Left lung (tissue), 10 donors: ENCODE results near the gene MFNG. TPM values are rescaled to one million over a fixed set of nuclear protein-coding genes. Genes with fewer than 3 reads are reported as not detected.
A peak's percentile ranks its signal among the peaks of the same experiment; 100 is the strongest.
"Not testable (repeated sequence)": the region's sequence is repeated elsewhere in the genome, so short reads cannot be mapped to it uniquely, and the experiment has no call there.

Experiments used
- ATAC-seq: fragments of 200-7000 bp; cut with Tn5 transposase; one replicate; pipeline ENCODE4 v1.9.1; 2020; ENCODE audit warnings: moderate library complexity
- DNase-seq, 4 donors: peaks; one replicate each; pipeline ENCODE4 v3.0.0-alpha.2; 2013 to 2020
- H3K27ac ChIP-seq, 2 donors: fragments of 200-600 bp; sonication (generic) in 1 of 2; one replicate each; pipeline versions ENCODE4 v1.5.0 to v1.8.0; 2020 to 2021
- H3K27me3 ChIP-seq, 2 donors: fragments of 200-600 bp; sonication (generic) in 1 of 2; one replicate each; pipeline versions ENCODE4 v1.5.0 to v1.8.0; 2020 to 2021
- H3K36me3 ChIP-seq, 2 donors: fragments of 200-600 bp; sonication (generic) in 1 of 2; one replicate each; pipeline versions ENCODE4 v1.5.0 to v1.8.0; 2020 to 2021
- H3K4me1 ChIP-seq, 2 donors: fragments of 200-600 bp; one replicate each; pipeline ENCODE4 v1.8.0; 2021
- H3K4me3 ChIP-seq, 2 donors: fragments of 200-600 bp; sonication (generic) in 1 of 2; one replicate each; pipeline versions ENCODE4 v1.5.0 to v1.8.0; 2020 to 2021; ENCODE audit warnings: mild to moderate bottlenecking in 1 of 2
- H3K9me3 ChIP-seq, 2 donors: fragments of 200-600 bp; sonication (generic) in 1 of 2; one replicate each; pipeline versions ENCODE4 v1.5.0 to v1.8.0; 2020 to 2021
- intact Hi-C, 2 donors: fragments of 100-400 bp; cut with DNase I; formaldehyde crosslinking; loops; one replicate each; pipeline versions ENCODE4 v1.11.2 to v1.14.2; 2022
- polyA plus RNA-seq, 6 donors: library from polyadenylated mRNA; unstranded; fragments of 120-200 nt; gene quantifications; one replicate each; pipeline ENCODE4 v1.2.1, GENCODE V29; 2013; ENCODE audit not compliant: insufficient read length in 6 of 6
- total RNA-seq, 2 donors: library from RNA; stranded (reverse); fragmentation: NEBNext Ultra II Directional; extraction: Animal tissue kit (Norgen Biotek cat#: 25700); gene quantifications; one replicate each; pipeline ENCODE4 v1.2.1, GENCODE V29; 2021
- TF ChIP-seq, protein P1 (sequence below), 2 donors: fragments of 200-600 bp; sonication (generic) in 1 of 2; IDR thresholded peaks; one replicate each; pipeline versions ENCODE4 v1.5.0 to v1.8.0; 2021; ENCODE audit warnings: antibody characterized with exemption in 2 of 2
- donor health status: DM: no; HTN: yes; CAD: no.
- donor health status: DM: no; HTN: no; CAD: no.

MFNG gene
- total and polyA plus RNA-seq, 8 donors = 17.7 to 46.4 (median 22.3) TPM

GRCh38 chr22:37473437-37473946, 12.7 kb downstream of the MFNG start:
- DNase-seq (peak in 1 of 4 donors; percentile 41), ATAC-seq (no peak)
- Histone ChIP-seq H3K4me3 (no peak overlapping the region), H3K9me3 (no peaks in the 10 kb centered on the region), H3K36me3 (peaks cover 0 to 77% of the 10 kb centered on the region in 2 donors), H3K27me3 (peaks cover 0 to 5% of the 10 kb centered on the region in 2 donors), H3K4me1 (no peaks in the 10 kb centered on the region), H3K27ac (no peak overlapping the region)
- TF ChIP-seq, protein P1, sequence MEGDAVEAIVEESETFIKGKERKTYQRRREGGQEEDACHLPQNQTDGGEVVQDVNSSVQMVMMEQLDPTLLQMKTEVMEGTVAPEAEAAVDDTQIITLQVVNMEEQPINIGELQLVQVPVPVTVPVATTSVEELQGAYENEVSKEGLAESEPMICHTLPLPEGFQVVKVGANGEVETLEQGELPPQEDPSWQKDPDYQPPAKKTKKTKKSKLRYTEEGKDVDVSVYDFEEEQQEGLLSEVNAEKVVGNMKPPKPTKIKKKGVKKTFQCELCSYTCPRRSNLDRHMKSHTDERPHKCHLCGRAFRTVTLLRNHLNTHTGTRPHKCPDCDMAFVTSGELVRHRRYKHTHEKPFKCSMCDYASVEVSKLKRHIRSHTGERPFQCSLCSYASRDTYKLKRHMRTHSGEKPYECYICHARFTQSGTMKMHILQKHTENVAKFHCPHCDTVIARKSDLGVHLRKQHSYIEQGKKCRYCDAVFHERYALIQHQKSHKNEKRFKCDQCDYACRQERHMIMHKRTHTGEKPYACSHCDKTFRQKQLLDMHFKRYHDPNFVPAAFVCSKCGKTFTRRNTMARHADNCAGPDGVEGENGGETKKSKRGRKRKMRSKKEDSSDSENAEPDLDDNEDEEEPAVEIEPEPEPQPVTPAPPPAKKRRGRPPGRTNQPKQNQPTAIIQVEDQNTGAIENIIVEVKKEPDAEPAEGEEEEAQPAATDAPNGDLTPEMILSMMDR (IDR thresholded peaks at IDR 0.05) = no peak
- intact Hi-C loops = no loop called here

DNA sequence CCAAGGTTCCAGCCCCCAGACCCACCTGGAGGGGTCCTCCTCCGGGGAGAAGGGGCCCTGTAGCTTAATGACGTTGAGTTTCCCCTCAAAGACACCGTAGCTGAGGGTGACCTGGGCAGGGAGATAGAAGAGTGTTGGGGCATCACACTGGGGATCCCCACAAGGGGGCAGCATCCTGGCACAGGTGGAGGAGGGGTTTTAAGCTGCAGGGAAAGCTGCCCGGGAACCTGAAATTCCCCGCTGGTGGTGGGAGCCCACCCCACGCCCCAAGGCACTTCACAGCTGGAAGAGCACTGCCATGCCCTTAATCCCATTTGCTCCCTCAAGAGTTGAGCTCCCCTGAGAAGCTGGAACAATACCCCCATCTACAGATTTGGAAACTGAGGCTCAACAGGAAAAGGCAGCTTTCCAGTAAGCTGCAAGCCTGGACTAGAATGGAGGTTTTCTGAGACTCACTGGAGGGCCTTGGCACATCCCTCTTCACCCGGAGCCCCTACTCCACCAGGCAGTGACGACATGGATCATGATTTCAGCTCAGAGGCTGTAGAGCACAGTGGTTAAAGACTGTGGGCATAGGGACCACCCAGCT, 13.7 kb downstream of the MFNG start:
- intact Hi-C loops = no loop called here
- Histone ChIP-seq H3K36me3 (peaks cover 0 to 70% of the 10 kb centered on the region in 2 donors), H3K4me1 (no peaks in the 10 kb centered on the region), H3K27me3 (peaks cover 0 to 5% of the 10 kb centered on the region in 2 donors), H3K9me3 (no peaks in the 10 kb centered on the region), H3K27ac (no peak overlapping the region), H3K4me3 (no peak overlapping the region)
- DNase-seq = peak in 1 of 4 donors; percentile 74
- peak; percentile 68 for ATAC-seq
- TF ChIP-seq, protein P1 (IDR thresholded peaks at IDR 0.05) = peak; percentile 43 to 47

- peak in 1 of 4 donors; percentile 25 for DNase-seq
These were observed 14.3 kb downstream of the MFNG start for GRCh38 chr22:37471727-37472417.

DNA sequence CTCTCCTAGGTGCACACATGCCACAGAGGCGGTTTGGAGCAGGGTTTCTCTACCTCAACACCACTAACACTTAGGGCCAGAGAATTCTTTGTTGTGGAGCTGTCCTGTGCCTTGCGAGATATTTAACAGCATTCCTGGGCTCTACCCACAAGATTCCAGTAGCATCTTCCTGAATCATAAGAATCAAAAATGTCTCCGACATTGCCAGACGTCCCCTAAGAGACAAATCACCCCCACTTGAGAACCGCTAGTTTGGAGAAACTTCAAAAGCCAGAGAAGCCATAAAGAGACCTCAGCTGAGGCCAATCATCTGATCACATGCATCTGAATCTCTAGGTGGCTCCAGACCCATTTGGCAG, 16.1 kb downstream of the MFNG start:
- no peak overlapping the region for H3K4me3 ChIP-seq
- H3K27me3 ChIP-seq = peaks cover 0 to 21% of the 10 kb centered on the region in 2 donors
- no peaks in the 10 kb centered on the region for H3K4me1 ChIP-seq
- H3K9me3 ChIP-seq = no peaks in the 10 kb centered on the region
- H3K27ac ChIP-seq = no peak overlapping the region
- intact Hi-C loops = no loop called here
- TF ChIP-seq, protein P1 (IDR thresholded peaks at IDR 0.05) = no peak
- no peak for DNase-seq
- peaks cover 0 to 62% of the 10 kb centered on the region in 2 donors for H3K36me3 ChIP-seq
- no peak for ATAC-seq

More at GRCh38 chr22:37471727-37472417, 14.3 kb downstream of the MFNG start:
- Histone ChIP-seq H3K36me3 (peaks cover 0 to 65% of the 10 kb centered on the region in 2 donors), H3K27me3 (peaks cover 0 to 12% of the 10 kb centered on the region in 2 donors), H3K4me3 (no peak overlapping the region), H3K27ac (no peak overlapping the region), H3K9me3 (no peaks in the 10 kb centered on the region), H3K4me1 (no peaks in the 10 kb centered on the region)
- no peak for ATAC-seq
- TF ChIP-seq, protein P1 (IDR thresholded peaks at IDR 0.05) = no peak
- intact Hi-C loops = no loop called here

DNA sequence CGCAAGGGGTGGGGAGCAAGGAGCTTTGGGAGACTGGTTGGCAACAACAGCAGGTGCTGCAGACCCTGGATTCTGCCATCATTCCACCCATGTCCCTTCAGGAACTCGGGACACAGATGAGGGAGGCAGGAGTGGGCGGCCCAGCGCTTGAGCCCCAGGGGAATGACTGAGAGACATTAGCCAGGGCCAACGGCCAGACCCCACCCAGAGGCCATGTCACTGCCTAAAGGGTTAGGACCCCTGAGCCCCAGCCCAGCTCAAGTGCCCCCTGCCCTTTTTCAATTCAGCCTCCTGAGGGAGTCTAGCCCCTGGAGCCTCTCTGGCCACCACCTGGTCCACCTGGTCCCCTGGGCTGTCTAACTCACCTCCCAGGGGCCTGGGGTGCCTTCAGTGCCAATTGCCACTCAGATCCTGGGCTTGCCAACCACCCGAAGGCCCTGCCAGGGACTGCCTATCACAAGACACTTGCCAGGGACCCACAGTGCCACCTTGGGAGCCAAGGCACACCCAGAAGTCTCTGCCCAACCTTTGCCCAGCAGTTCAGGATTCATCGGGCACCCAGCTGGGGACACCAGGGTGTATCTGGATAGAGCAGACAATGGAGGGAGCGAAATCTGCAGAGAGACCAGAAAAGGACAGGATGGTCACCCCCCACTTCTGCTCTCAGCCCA, 16.6 kb downstream of the MFNG start:
- ATAC-seq (no peak), DNase-seq (peak in 1 of 4 donors; percentile 61)
- H3K4me1 ChIP-seq = no peaks in the 10 kb centered on the region
- H3K36me3 ChIP-seq = peaks cover 0 to 57% of the 10 kb centered on the region in 2 donors
- intact Hi-C loops = no loop called here
- no peak overlapping the region for H3K27ac ChIP-seq
- H3K4me3 ChIP-seq = no peak overlapping the region
- no peaks in the 10 kb centered on the region for H3K9me3 ChIP-seq
- TF ChIP-seq, protein P1 (IDR thresholded peaks at IDR 0.05) = no peak
- H3K27me3 ChIP-seq = peaks cover 0 to 21% of the 10 kb centered on the region in 2 donors

- H3K27ac ChIP-seq, intact Hi-C loops, ATAC-seq, H3K4me1 ChIP-seq, H3K9me3 ChIP-seq, H3K4me3 ChIP-seq: not testable (repeated sequence)
- Histone ChIP-seq H3K36me3 (peaks cover 0 to 44% of the 10 kb centered on the region in 2 donors), H3K27me3 (peaks cover 0 to 21% of the 10 kb centered on the region in 2 donors)
- peak in 1 of 4 donors; percentile 51 for DNase-seq
These were observed 17.9 kb downstream of the MFNG start for GRCh38 chr22:37468201-37468695.
